ENCODE results near the gene TMEM128. TPM values are rescaled to one million over a fixed set of nuclear protein-coding genes. Genes with fewer than 3 reads are reported as not detected.

The TMEM128 gene
- total and polyA plus RNA-seq, 2 of the 13 experiments (the other 11 are each of a cell fraction or from before 2014, with no cell fraction given) = 19.4 to 27.9 TPM

DNA sequence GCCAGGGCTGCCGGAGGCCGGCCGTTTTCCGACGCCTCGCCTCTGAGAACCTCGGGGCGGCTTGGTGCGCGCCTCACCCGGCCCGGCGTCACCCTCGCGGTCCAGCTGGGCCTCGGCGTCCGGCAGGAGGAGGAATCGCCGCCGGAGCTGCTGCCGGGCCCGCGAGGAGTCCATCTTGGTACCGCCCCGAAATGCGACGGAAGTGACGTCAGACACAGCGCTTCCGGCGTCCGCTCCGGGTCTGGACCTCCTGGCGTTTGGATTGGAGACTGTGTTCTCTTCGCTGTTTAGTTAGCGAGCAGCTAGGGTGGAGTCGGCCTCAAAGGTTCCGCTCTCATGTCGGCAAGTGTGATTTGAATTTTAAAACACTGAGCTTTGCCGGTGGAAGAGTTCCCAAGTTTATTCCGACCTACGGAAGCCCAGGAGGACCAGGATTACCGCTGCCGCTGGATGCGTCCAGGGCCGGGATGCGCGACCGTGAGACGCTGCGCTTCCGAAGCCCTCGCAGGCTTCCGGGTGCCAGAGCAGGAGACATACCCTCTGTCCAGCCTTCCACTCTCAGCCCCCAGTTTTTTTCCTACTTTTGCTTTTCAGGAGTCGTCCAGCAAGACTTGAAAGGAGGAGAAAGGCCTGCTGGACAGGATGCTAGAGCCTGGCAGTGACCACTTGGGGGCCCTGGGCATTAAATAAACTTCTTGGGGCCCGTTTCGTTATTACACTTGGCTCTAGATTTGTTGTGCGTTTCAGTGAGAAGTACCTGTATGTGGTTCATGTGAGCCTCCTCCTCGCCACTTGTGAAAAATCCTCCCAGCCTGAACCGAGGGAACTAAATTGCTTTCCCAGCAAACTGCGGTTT, at the start of gene TMEM128 (continued):
- TF ChIP-seq ZNF407 (CRISPR knock-in tag; IDR thresholded peaks at IDR 0.05; ENCODE audit: not compliant biosample characterization) (peak; percentile 94), MAZ (IDR thresholded peaks at IDR 0.05; ENCODE audit: borderline replicate concordance, low read depth, low read length) (no peak), MAZ (CRISPR knock-in tag; IDR thresholded peaks at IDR 0.05; ENCODE audit: low read depth) (no peak), ZSCAN21 (CRISPR knock-in tag; IDR thresholded peaks at IDR 0.05; ENCODE audit: borderline replicate concordance) (no peak; the same call in 1 of the 2 replicates), ZKSCAN5 (CRISPR knock-in tag; IDR thresholded peaks at IDR 0.05) (no peak), JUN (CRISPR knock-in tag; IDR thresholded peaks at IDR 0.05) (0 out of 2 replicates have a peak, but pooled peaks have one; percentile 21), U2AF1 (optimal IDR thresholded peaks at IDR 0.05; ENCODE audit: low read depth, low read length) (no peak), ONECUT2 (CRISPR knock-in tag; IDR thresholded peaks at IDR 0.05) (no peak), CCDC6 (CRISPR knock-in tag; IDR thresholded peaks at IDR 0.05) (no peak), SMAD3 (CRISPR knock-in tag; IDR thresholded peaks at IDR 0.05) (no peak), MEF2D (CRISPR knock-in tag; IDR thresholded peaks at IDR 0.05) (no peak), PITX1 (CRISPR knock-in tag; IDR thresholded peaks at IDR 0.05) (no peak; the same call in 1 of the 2 replicates), ZNF674 (CRISPR knock-in tag; IDR thresholded peaks at IDR 0.05; ENCODE audit: low read depth) (no peak), ZNF589 (CRISPR knock-in tag; conservative IDR thresholded peaks at IDR 0.05) (peak; percentile 36; the same call in 1 of the 2 replicates), FOSL2 (CRISPR knock-in tag; IDR thresholded peaks at IDR 0.05) (peak; percentile 73)
- TF ChIP-seq, protein P1, sequence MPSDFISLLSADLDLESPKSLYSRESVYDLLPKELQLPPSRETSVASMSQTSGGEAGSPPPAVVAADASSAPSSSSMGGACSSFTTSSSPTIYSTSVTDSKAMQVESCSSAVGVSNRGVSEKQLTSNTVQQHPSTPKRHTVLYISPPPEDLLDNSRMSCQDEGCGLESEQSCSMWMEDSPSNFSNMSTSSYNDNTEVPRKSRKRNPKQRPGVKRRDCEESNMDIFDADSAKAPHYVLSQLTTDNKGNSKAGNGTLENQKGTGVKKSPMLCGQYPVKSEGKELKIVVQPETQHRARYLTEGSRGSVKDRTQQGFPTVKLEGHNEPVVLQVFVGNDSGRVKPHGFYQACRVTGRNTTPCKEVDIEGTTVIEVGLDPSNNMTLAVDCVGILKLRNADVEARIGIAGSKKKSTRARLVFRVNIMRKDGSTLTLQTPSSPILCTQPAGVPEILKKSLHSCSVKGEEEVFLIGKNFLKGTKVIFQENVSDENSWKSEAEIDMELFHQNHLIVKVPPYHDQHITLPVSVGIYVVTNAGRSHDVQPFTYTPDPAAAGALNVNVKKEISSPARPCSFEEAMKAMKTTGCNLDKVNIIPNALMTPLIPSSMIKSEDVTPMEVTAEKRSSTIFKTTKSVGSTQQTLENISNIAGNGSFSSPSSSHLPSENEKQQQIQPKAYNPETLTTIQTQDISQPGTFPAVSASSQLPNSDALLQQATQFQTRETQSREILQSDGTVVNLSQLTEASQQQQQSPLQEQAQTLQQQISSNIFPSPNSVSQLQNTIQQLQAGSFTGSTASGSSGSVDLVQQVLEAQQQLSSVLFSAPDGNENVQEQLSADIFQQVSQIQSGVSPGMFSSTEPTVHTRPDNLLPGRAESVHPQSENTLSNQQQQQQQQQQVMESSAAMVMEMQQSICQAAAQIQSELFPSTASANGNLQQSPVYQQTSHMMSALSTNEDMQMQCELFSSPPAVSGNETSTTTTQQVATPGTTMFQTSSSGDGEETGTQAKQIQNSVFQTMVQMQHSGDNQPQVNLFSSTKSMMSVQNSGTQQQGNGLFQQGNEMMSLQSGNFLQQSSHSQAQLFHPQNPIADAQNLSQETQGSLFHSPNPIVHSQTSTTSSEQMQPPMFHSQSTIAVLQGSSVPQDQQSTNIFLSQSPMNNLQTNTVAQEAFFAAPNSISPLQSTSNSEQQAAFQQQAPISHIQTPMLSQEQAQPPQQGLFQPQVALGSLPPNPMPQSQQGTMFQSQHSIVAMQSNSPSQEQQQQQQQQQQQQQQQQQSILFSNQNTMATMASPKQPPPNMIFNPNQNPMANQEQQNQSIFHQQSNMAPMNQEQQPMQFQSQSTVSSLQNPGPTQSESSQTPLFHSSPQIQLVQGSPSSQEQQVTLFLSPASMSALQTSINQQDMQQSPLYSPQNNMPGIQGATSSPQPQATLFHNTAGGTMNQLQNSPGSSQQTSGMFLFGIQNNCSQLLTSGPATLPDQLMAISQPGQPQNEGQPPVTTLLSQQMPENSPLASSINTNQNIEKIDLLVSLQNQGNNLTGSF (CRISPR knock-in tag; IDR thresholded peaks at IDR 0.05) = no peak

Measured in HepG2 (cell line).